GM12801 (cell line): Measurements from ENCODE around the gene NODAL.

Source experiments
- CTCF ChIP-seq: IDR thresholded peaks from one replicate; pipeline ENCODE4 v1.5.1; 2011; ENCODE audit warnings: control low read depth; ENCODE audit not compliant: insufficient read length; ENCODE audit errors: extremely low read depth

Gene NODAL

GRCh38 chr10:70425096-70425495 is 16.4 kb downstream of the NODAL start:
- TF ChIP-seq CTCF, result no peak

- no peak for TF ChIP-seq CTCF
Observed at GRCh38 chr10:70424320-70424719, 17.2 kb downstream of the NODAL start.

GRCh38 chr10:70418713-70419112 is 22.8 kb downstream of the NODAL start:
- no peak for TF ChIP-seq CTCF

GRCh38 chr10:70418229-70418628 is 23.3 kb downstream of the NODAL start:
- TF ChIP-seq CTCF, result no peak

- no peak for TF ChIP-seq CTCF
Observed at GRCh38 chr10:70417568-70417967, 23.9 kb downstream of the NODAL start.

- TF ChIP-seq CTCF, result no peak
Observed at GRCh38 chr10:70412356-70412755, 29.1 kb downstream of the NODAL start.

- TF ChIP-seq CTCF, result no peak
Observed at GRCh38 chr10:70410608-70411007, 30.9 kb downstream of the NODAL start.

GRCh38 chr10:70409772-70410171 is 31.7 kb downstream of the NODAL start:
- TF ChIP-seq CTCF, result no peak
